Measurements from ENCODE around the gene TMEM131. TPM values are rescaled to one million over a fixed set of nuclear protein-coding genes. Genes with fewer than 3 reads are reported as not detected.
A peak's percentile ranks its signal among the peaks of the same experiment; 100 is the strongest.
"Not testable (repeated sequence)": the region's sequence is repeated elsewhere in the genome, so short reads cannot be mapped to it uniquely, and the experiment has no call there.

The TMEM131 gene
- total RNA-seq, result 10 to 100 TPM; 37.7 to 37.8 TPM
- long read RNA-seq, donor 1, partial matches to known transcripts, result 6 of 12 reads
- long read RNA-seq, donor 1, other reads (novel, unspliced or antisense), result 6 of 12 reads
- long read RNA-seq, donor 2, partial matches to known transcripts, result 7 of 8 reads
- long read RNA-seq, donor 2, other reads (novel, unspliced or antisense), result 1 of 8 reads

GRCh38 chr2:97995734-97996624, at the start of gene TMEM131:
TMEM131 (minus strand) TSS chr2:97995948; CDS start chr2:97995662, 286 bp downstream.
- intact Hi-C loops (cut with DNase I), result loop anchor here in 1 of 2 donors (5.0 kb wide), 1 partner anchor 1484 kb away; no protein-coding TSS in a partner anchor

GRCh38 chr2:98044730-98045129, 49.0 kb upstream of the TMEM131 start:
- intact Hi-C loops (cut with DNase I); DNase-seq (ENCODE audit: low spot score): not testable (repeated sequence)

More at GRCh38 chr2:97995734-97996624, at the start of gene TMEM131:
- peak; percentile 99 for DNase-seq (ENCODE audit: low spot score)

GRCh38 chr2:98043101-98043500, 47.4 kb upstream of the TMEM131 start:
- intact Hi-C loops (cut with DNase I), result no loop called here
- DNase-seq (ENCODE audit: low spot score), result no peak

GRCh38 chr2:98040331-98040939, 44.7 kb upstream of the TMEM131 start:
- intact Hi-C loops (cut with DNase I), result no loop called here

GRCh38 chr2:98039085-98039756, 43.5 kb upstream of the TMEM131 start:
- intact Hi-C loops (cut with DNase I), result loop anchor here in 1 of 2 donors (10.0 kb wide), 1 partner anchor 136 kb away; no protein-coding TSS in a partner anchor
- DNase-seq (ENCODE audit: low spot score), result no peak

More at GRCh38 chr2:98040331-98040939, 44.7 kb upstream of the TMEM131 start:
- no peak for DNase-seq (ENCODE audit: low spot score)

GRCh38 chr2:98037666-98038336, 42.1 kb upstream of the TMEM131 start:
- intact Hi-C loops (cut with DNase I), result loop anchor here in 1 of 2 donors (10.0 kb wide), 1 partner anchor 137 kb away; no protein-coding TSS in a partner anchor
- no peak for DNase-seq (ENCODE audit: low spot score)

- intact Hi-C loops (cut with DNase I), result loop anchor here in 1 of 2 donors (10.0 kb wide), 1 partner anchor 138 kb away; no protein-coding TSS in a partner anchor
- no peak for DNase-seq (ENCODE audit: low spot score)
These were observed 41.5 kb upstream of the TMEM131 start for GRCh38 chr2:98037206-98037605.

GRCh38 chr2:98036349-98037000, 40.7 kb upstream of the TMEM131 start:
- intact Hi-C loops (cut with DNase I), result loop anchor here in 1 of 2 donors (10.0 kb wide), 1 partner anchor 138 kb away; no protein-coding TSS in a partner anchor
- no peak for DNase-seq (ENCODE audit: low spot score)

- intact Hi-C loops (cut with DNase I), result loop anchor here in 1 of 2 donors (10.0 kb wide), 1 partner anchor 140 kb away; no protein-coding TSS in a partner anchor
- no peak for DNase-seq (ENCODE audit: low spot score)
These were observed 39.0 kb upstream of the TMEM131 start for GRCh38 chr2:98034745-98035144.

GRCh38 chr2:98032086-98032485, 36.3 kb upstream of the TMEM131 start:
- DNase-seq (ENCODE audit: low spot score), result no peak
- intact Hi-C loops (cut with DNase I), result loop anchor here in 1 of 2 donors (10.0 kb wide), 1 partner anchor 143 kb away; no protein-coding TSS in a partner anchor

- intact Hi-C loops (cut with DNase I), result loop anchor here in 1 of 2 donors (10.0 kb wide), 1 partner anchor 145 kb away; no protein-coding TSS in a partner anchor
- DNase-seq (ENCODE audit: low spot score), result no peak
These were observed 34.0 kb upstream of the TMEM131 start for GRCh38 chr2:98029718-98030222.

GRCh38 chr2:98028931-98029717, 33.4 kb upstream of the TMEM131 start:
- intact Hi-C loops (cut with DNase I), result no loop called here
- DNase-seq (ENCODE audit: low spot score), result no peak

GRCh38 chr2:98028101-98028561, 32.4 kb upstream of the TMEM131 start:
- intact Hi-C loops (cut with DNase I), result no loop called here

GRCh38 chr2:98027538-98027937, 31.8 kb upstream of the TMEM131 start:
- intact Hi-C loops (cut with DNase I), result no loop called here
- DNase-seq (ENCODE audit: low spot score), result no peak

More at GRCh38 chr2:98028101-98028561, 32.4 kb upstream of the TMEM131 start:
- no peak for DNase-seq (ENCODE audit: low spot score)

- DNase-seq (ENCODE audit: low spot score), result no peak
- intact Hi-C loops (cut with DNase I), result no loop called here
These were observed 31.3 kb upstream of the TMEM131 start for GRCh38 chr2:98026927-98027522.

GRCh38 chr2:98026292-98026691, 30.5 kb upstream of the TMEM131 start:
- DNase-seq (ENCODE audit: low spot score), result no peak
- intact Hi-C loops (cut with DNase I), result no loop called here
